Activated T-cell treated with anti-CD3 and anti-CD28 coated beads for 24 hours (primary cell): ENCODE data around the gene SPOUT1.
"Not testable (repeated sequence)": the region's sequence is repeated elsewhere in the genome, so short reads cannot be mapped to it uniquely, and the experiment has no call there.

Experiments
- DNase-seq: peaks from one replicate; pipeline ENCODE4 v3.0.0-alpha.2; 2020; ENCODE audit warnings: low read depth

The SPOUT1 gene

GRCh38 chr9:128829477-128830251 lies at the start of gene SPOUT1:
SPOUT1 (minus strand) TSS chr9:128829794; CDS start chr9:128829780, 14 bp downstream.
- peak; percentile 93 for DNase-seq

GRCh38 chr9:128877852-128878251 lies 48.3 kb upstream of the SPOUT1 start:
- DNase-seq, result no peak

GRCh38 chr9:128870941-128871265 lies 41.3 kb upstream of the SPOUT1 start:
- DNase-seq, result not testable (repeated sequence)

- DNase-seq, result no peak
These were observed 40.7 kb upstream of the SPOUT1 start for GRCh38 chr9:128870128-128870940.

- DNase-seq, result peak; percentile 75
These were observed 34.1 kb upstream of the SPOUT1 start for GRCh38 chr9:128863647-128864046.

- DNase-seq, result no peak
These were observed 32.8 kb upstream of the SPOUT1 start for GRCh38 chr9:128862401-128862851.

GRCh38 chr9:128861501-128861900 lies 31.9 kb upstream of the SPOUT1 start:
- no peak for DNase-seq

- no peak for DNase-seq
These were observed 31.3 kb upstream of the SPOUT1 start for GRCh38 chr9:128860937-128861336.

- DNase-seq, result not testable (repeated sequence)
These were observed 28.9 kb upstream of the SPOUT1 start for GRCh38 chr9:128858476-128858875.

GRCh38 chr9:128854454-128854853 lies 24.9 kb upstream of the SPOUT1 start:
- not testable (repeated sequence) for DNase-seq

- DNase-seq, result not testable (repeated sequence)
These were observed 23.1 kb upstream of the SPOUT1 start for GRCh38 chr9:128852646-128853045.

- not testable (repeated sequence) for DNase-seq
These were observed 22.4 kb upstream of the SPOUT1 start for GRCh38 chr9:128851779-128852600.

- not testable (repeated sequence) for DNase-seq
These were observed 21.4 kb upstream of the SPOUT1 start for GRCh38 chr9:128851024-128851423.

- DNase-seq, result no peak
These were observed 18.2 kb upstream of the SPOUT1 start for GRCh38 chr9:128847803-128848202.

GRCh38 chr9:128846680-128847030 lies 17.1 kb upstream of the SPOUT1 start:
- DNase-seq, result no peak

GRCh38 chr9:128845186-128845931 lies 15.8 kb upstream of the SPOUT1 start:
- DNase-seq, result no peak

- DNase-seq, result not testable (repeated sequence)
These were observed 13.6 kb upstream of the SPOUT1 start for GRCh38 chr9:128843171-128843570.

GRCh38 chr9:128841694-128842492 lies 12.3 kb upstream of the SPOUT1 start:
- no peak for DNase-seq

- no peak for DNase-seq
These were observed 10.9 kb upstream of the SPOUT1 start for GRCh38 chr9:128840524-128840923.

- DNase-seq, result no peak
These were observed 8.7 kb upstream of the SPOUT1 start for GRCh38 chr9:128838338-128838737.
